Breast epithelium (tissue), 3 donors: ENCODE data around the gene EHMT1.

Experiments
- POLR2A ChIP-seq: fragments of 450-650 bp; IDR thresholded peaks from one replicate; pipeline ENCODE4 v1.6.1; 2016; ENCODE audit warnings: antibody characterized with exemption, mild to moderate bottlenecking, moderate library complexity
- POLR2AphosphoS5 ChIP-seq, 3 donors: sonication (generic); formaldehyde crosslinking; IDR thresholded peaks; one replicate each; pipeline ENCODE4 v1.6.1; 2017; ENCODE audit warnings: antibody characterized with exemption in 3 of 3
- TF ChIP-seq, protein P1 (sequence below), 3 donors: fragments of 450-650 bp; IDR thresholded peaks; one replicate each; pipeline ENCODE4 v1.5.1; 2016 to 2017; ENCODE audit warnings: antibody characterized with exemption in 3 of 3, mild to moderate bottlenecking in 3 of 3, moderate library complexity in 3 of 3

DNA sequence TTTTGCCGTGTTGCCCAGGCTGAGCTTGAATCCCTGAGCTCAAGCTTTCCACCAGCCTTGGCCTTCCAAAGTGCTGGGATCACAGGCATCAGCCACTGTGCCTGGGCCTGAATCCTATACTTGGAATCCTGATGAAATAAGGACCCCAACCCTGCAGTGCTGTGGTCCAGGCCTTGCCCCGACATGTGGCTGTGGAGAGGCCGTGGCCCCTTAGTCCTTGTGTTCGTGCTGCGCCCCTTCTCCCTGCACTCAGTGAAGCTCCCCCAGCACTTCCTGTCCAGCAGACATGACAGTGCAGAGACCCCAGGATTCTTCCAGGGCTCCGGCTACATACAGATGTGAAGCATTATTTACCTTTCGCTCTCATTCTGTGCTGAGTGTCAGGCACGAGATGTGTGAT, 52.9 kb downstream of the EHMT1 start:
- TF ChIP-seq, protein P1, sequence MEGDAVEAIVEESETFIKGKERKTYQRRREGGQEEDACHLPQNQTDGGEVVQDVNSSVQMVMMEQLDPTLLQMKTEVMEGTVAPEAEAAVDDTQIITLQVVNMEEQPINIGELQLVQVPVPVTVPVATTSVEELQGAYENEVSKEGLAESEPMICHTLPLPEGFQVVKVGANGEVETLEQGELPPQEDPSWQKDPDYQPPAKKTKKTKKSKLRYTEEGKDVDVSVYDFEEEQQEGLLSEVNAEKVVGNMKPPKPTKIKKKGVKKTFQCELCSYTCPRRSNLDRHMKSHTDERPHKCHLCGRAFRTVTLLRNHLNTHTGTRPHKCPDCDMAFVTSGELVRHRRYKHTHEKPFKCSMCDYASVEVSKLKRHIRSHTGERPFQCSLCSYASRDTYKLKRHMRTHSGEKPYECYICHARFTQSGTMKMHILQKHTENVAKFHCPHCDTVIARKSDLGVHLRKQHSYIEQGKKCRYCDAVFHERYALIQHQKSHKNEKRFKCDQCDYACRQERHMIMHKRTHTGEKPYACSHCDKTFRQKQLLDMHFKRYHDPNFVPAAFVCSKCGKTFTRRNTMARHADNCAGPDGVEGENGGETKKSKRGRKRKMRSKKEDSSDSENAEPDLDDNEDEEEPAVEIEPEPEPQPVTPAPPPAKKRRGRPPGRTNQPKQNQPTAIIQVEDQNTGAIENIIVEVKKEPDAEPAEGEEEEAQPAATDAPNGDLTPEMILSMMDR (IDR thresholded peaks at IDR 0.05) = no peak
- TF ChIP-seq POLR2A (no peak), POLR2AphosphoS5 (IDR thresholded peaks at IDR 0.05) (no peak)
